Fibroblast of lung (primary cell): ENCODE data around the gene MLXIPL. TPM values are rescaled to one million over a fixed set of nuclear protein-coding genes. Genes with fewer than 3 reads are reported as not detected.
A peak's percentile ranks its signal among the peaks of the same experiment; 100 is the strongest.

Source experiments
- DNase-seq, 2 donors: peaks; one replicate each; pipeline versions ENCODE4 v3.0.0 to v3.0.0-alpha.2; 2010; ENCODE audit warnings: low read depth in 2 of 2
- H2AFZ ChIP-seq: 2 replicates; pipeline ENCODE4 v1.5.1; 2012; ENCODE audit warnings: low read length, control low read depth, inconsistent platforms
- H3K27ac ChIP-seq: 2 replicates; pipeline ENCODE4 v1.5.1; 2011; ENCODE audit warnings: low read length, control low read depth; ENCODE audit not compliant: insufficient read depth
- H3K27me3 ChIP-seq: 2 replicates; pipeline ENCODE4 v1.5.1; 2011; ENCODE audit warnings: mild to moderate bottlenecking, low read length; ENCODE audit not compliant: control insufficient read depth, insufficient read depth
- H3K36me3 ChIP-seq: 2 replicates; pipeline ENCODE4 v1.5.1; 2011; ENCODE audit warnings: low read length; ENCODE audit not compliant: control insufficient read depth, insufficient read depth
- H3K4me1 ChIP-seq: 2 replicates; pipeline ENCODE4 v1.5.1; 2011; ENCODE audit warnings: low read length; ENCODE audit not compliant: control insufficient read depth, insufficient read depth; ENCODE audit errors: extremely low read depth
- H3K4me2 ChIP-seq: 2 replicates; pipeline ENCODE4 v1.5.1; 2011; ENCODE audit warnings: low read length, control low read depth; ENCODE audit not compliant: insufficient read depth; ENCODE audit errors: extremely low read depth
- H3K4me3 ChIP-seq, 4 experiments: fragments of 200-600 bp in 1 of 4; sonication (generic) in 1 of 4; replicated peaks in 1 of 4; 2 replicates each; pipeline ENCODE4 v1.5.1; 2011 to 2016; ENCODE audit warnings: low read length in 4 of 4, low read depth in 3 of 4, mild to moderate bottlenecking in 3 of 4, control low read depth in 2 of 4, inconsistent platforms in 1 of 4, mixed read lengths in 1 of 4; ENCODE audit not compliant: insufficient read depth in 1 of 4; ENCODE audit errors: control extremely low read depth in 1 of 4
- H3K79me2 ChIP-seq: 2 replicates; pipeline ENCODE4 v1.5.1; 2012; ENCODE audit warnings: mild to moderate bottlenecking, low read length, inconsistent platforms; ENCODE audit not compliant: control insufficient read depth, insufficient read depth
- H3K9ac ChIP-seq: 2 replicates; pipeline ENCODE4 v1.5.1; 2011; ENCODE audit warnings: mild to moderate bottlenecking, low read length, control low read depth; ENCODE audit not compliant: insufficient read depth
- H3K9me3 ChIP-seq: 2 replicates; pipeline ENCODE4 v1.5.1; 2012; ENCODE audit warnings: low read depth, low read length; ENCODE audit not compliant: control insufficient read depth, insufficient read depth
- H4K20me1 ChIP-seq: 2 replicates; pipeline ENCODE4 v1.5.1; 2011; ENCODE audit warnings: low read length; ENCODE audit not compliant: control insufficient read depth, insufficient read depth; ENCODE audit errors: extremely low read depth
- CTCF ChIP-seq, 2 donors: IDR thresholded peaks in 1 of 2; conservative IDR thresholded peaks in 1 of 2; 1 replicate in 1 of 2; 2 replicates in 1 of 2; pipeline ENCODE4 v1.5.1; 2011 to 2012; ENCODE audit warnings: low read length in 2 of 2, control low read depth in 1 of 2, inconsistent platforms in 1 of 2, low read depth in 1 of 2, mild to moderate bottlenecking in 1 of 2
- EZH2 ChIP-seq: IDR thresholded peaks from 2 replicates; pipeline ENCODE4 v1.5.1; 2012; ENCODE audit warnings: low read length, control low read depth, mild to moderate bottlenecking; ENCODE audit errors: missing control alignments
- polyA plus RNA-seq, 2 donors: library from polyadenylated mRNA; depleted of rRNA in 1 of 2; stranded (reverse) in 1 of 2; unstranded in 1 of 2; fragments of >200 nt; gene quantifications; 2 replicates each; pipeline ENCODE4 v1.2.1, GENCODE V29; 2011 to 2012; ENCODE audit warnings: missing spikeins in 1 of 2
- total RNA-seq: library from RNA; depleted of rRNA; stranded (reverse); fragments of >200 nt; gene quantifications from 2 replicates; pipeline ENCODE4 v1.2.1, GENCODE V29; 2014

MLXIPL gene
- total and polyA plus RNA-seq, 2 donors (not counting 1 experiment from before 2014, with no cell fraction given) = not detected

DNA sequence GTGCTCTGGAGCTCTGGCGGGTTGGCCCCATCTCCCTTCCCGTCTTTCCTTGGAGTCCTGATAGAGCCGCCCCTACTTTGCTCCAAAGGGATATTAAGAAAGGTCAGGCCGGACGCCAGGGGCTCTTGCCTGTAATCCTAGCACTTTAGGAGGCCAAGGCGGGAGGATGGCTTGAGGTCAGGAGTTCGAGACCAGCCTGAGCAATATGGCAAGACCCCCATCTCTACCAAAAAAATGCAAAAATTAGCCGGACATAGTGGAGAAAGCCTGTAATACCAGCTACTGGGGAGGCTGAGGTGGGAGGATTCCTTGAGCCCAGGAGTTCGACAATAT lies 313 bp upstream of the MLXIPL start:
- TF ChIP-seq EZH2 (no peak), CTCF (conservative IDR thresholded peaks at IDR 0.05 in 1 of 2, IDR thresholded peaks at IDR 0.05 in 1 of 2; ENCODE audit: low read depth in 1 of 2, low read length in 2 of 2) (no peak)
- Histone ChIP-seq H3K27me3 (peaks cover 41% of the 10 kb centered on the region), H2AFZ (no peak overlapping the region), H3K4me2 (no peak overlapping the region), H3K4me1 (no peaks in the 10 kb centered on the region), H3K79me2 (no peaks in the 10 kb centered on the region), H3K4me3 (no peak overlapping the region), H3K9ac (no peak overlapping the region), H4K20me1 (no peaks in the 10 kb centered on the region), H3K27ac (no peak overlapping the region), H3K9me3 (no peaks in the 10 kb centered on the region), H3K36me3 (no peaks in the 10 kb centered on the region)
- no peak for DNase-seq

- H3K27ac ChIP-seq = no peak overlapping the region
- H3K79me2 ChIP-seq = no peaks in the 10 kb centered on the region
- DNase-seq = peak in 1 of 2 donors; percentile 26
- H2AFZ ChIP-seq = no peak overlapping the region
- peaks cover 38% of the 10 kb centered on the region for H3K27me3 ChIP-seq
- H3K36me3 ChIP-seq = no peaks in the 10 kb centered on the region
- no peak overlapping the region for H3K4me3 ChIP-seq
- TF ChIP-seq CTCF (conservative IDR thresholded peaks at IDR 0.05 in 1 of 2, IDR thresholded peaks at IDR 0.05 in 1 of 2; ENCODE audit: low read depth in 1 of 2, low read length in 2 of 2) = no peak
- peak; percentile 98 for TF ChIP-seq EZH2
- H3K9me3 ChIP-seq = no peaks in the 10 kb centered on the region
- no peaks in the 10 kb centered on the region for H3K4me1 ChIP-seq
- no peak overlapping the region for H3K4me2 ChIP-seq
- H3K9ac ChIP-seq = no peak overlapping the region
- no peaks in the 10 kb centered on the region for H4K20me1 ChIP-seq
These were observed 1.2 kb downstream of the MLXIPL start for GRCh38 chr7:73622909-73623797.

GRCh38 chr7:73622527-73622908 lies 1.8 kb downstream of the MLXIPL start:
- H3K27me3 ChIP-seq = peaks cover 33% of the 10 kb centered on the region
- H3K27ac ChIP-seq = no peak overlapping the region
- H4K20me1 ChIP-seq = no peaks in the 10 kb centered on the region
- no peak overlapping the region for H3K4me2 ChIP-seq
- H3K4me1 ChIP-seq = no peaks in the 10 kb centered on the region
- H3K79me2 ChIP-seq = no peaks in the 10 kb centered on the region
- TF ChIP-seq EZH2 (no peak), CTCF (conservative IDR thresholded peaks at IDR 0.05 in 1 of 2, IDR thresholded peaks at IDR 0.05 in 1 of 2; ENCODE audit: low read depth in 1 of 2, low read length in 2 of 2) (no peak)
- H2AFZ ChIP-seq = no peak overlapping the region
- no peak overlapping the region for H3K9ac ChIP-seq
- no peaks in the 10 kb centered on the region for H3K9me3 ChIP-seq
- H3K4me3 ChIP-seq = no peak overlapping the region
- H3K36me3 ChIP-seq = no peaks in the 10 kb centered on the region
- no peak for DNase-seq
